Measurements from ENCODE around the gene PLXND1.

Gene PLXND1

DNA sequence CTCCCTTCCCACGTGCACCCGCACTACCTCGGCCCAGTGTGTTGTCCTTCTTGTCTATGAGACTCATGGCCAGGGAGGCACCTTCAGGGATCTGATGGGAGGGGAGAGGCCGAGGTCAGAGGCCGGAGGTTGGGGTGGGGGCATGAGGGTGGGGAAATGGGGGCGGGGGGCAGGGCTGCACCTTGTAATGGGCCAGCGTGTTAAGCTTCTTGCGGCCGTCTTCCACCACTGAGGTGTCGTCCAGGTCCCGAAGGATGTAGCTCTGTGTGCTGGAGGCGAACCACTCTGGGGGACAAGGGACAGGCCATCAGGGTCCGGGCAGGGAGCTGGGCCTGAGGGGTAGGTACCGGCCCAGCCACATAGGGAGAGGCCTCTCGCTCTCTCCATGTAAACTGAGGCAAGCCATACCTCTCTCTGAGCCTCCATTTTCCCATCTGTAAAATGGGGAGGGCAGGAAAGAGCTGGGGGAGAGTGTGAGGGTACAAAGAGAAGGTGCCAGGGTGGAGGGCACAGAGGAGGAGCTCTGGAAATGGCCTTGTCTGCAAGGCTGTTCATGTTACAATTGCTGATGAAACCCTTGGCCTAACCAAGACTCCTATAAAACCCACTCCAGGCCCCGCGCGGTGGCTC lies 44.7 kb downstream of the PLXND1 start:
- DNase-seq, result no peak

DNA sequence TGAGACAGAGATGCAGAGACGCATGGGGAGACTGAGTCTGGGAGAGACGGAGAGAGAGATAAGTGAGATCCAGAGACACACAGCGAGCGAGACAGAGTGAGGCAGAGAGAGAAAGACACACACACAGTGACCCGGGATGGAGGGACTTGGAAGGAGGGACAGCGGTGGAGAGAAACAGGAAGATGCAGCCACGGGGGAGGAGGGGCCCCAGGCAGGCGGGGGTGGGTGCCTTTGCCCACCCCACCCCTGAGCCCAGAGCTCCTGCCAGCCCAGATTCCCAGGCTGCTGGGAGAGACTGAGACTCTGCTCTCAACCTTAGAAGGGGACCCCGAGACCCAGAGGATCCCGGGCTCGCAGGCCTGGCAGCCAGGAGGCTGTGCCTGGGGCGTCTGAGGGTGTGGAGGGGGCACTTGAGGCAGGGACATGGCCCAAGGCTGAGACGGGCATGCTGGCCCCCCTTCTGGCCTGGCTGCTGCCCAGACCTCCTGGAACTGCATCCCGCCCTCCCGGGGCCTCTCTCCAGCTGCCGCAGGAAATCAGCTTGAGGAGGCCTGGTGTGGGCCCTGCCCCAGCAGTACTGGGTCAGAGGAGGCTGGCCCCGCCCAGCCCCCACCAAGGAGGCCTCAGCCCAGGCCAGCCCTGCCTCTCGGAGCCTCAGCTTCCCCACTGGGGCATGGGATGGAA lies 45.4 kb downstream of the PLXND1 start:
- DNase-seq, result no peak

DNA sequence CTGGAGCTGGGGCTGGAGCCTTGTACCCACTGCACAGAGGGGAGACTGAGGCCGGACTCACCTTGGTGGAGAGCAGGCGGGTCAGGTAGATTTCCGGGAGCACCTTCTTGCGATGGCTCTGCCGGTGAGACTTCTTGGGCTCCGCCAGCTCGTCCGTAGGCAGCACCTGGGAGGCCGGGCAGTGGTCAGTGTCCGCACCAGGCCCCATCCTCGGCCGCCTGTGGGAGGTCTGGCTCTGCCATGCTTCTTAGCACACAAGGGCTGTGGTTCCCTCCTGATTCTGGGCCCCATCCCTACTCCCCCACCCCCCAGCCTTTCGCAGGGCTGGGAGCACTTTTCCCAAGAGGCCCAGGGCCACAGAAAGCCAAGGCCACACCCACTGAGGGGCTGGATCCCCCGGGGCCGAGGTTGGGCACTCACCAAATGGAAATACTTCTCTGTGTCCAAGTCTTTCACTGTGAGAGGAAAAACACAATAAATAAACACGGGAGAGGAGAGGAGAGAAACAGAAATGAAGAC lies 46.1 kb downstream of the PLXND1 start:
- no peak for DNase-seq

DNA sequence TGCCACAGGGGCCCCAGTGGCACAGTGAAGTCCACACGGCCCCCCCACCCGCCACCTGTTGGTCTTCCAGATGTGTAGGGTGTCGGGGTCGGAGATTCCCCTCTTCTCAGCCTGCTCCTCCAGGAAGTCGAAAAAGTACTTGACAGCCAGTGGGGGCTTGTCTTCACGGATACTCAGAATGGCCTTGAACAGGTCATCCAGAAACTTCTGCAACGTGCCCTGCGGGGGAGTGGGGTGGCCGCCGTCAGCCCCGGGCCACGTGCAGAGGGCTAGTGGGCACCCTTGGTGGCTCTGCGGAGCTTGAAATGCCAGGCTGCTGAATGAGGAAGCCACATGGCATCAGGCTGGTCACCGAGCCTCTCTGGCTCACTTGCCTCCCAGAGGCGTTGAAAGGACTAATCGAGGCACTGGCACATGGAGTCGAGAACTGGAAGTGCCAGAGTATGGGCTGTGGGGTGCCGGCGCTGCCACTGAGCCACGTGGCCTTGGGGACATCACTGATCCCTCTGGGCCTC lies 46.9 kb downstream of the PLXND1 start:
- no peak for DNase-seq

DNA sequence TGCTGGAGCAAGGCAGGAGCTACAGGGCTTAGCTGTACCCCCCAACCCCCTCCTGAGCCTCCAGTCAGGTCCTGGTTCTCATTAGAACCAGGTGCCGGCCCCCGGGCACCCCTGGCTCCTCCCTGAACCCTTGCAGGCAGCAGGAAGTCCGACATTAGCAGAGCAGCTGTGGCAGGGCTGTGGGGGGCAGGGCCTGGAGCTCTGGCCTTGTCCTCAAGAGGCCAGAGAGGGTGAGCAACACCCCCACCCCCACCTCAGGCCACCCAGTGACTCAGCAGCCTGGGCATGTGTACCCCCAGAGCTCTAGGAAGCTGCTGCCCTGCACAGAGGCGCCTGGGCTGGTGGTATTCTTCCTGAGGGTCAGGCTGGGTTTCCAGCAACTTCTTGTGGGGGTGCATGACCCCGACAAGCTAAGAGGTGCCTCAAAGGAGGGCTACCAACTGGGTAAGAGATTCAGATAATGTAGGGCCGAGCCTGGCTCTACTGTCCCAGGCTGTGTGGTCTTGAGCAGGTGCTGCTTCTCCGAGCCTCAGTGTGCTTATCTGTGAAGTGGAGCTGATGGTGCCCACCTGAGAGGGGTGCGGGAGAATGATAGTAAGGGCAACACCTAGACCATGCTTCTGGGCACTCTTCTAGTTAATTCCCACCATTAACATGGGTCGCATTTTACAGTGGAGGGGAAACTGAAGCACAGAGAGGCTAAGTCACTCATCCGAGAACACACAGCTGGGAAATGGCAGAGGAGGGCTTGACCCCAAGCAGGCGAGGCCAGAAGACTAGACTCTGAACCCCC lies 47.5 kb downstream of the PLXND1 start:
- no peak for DNase-seq

DNA sequence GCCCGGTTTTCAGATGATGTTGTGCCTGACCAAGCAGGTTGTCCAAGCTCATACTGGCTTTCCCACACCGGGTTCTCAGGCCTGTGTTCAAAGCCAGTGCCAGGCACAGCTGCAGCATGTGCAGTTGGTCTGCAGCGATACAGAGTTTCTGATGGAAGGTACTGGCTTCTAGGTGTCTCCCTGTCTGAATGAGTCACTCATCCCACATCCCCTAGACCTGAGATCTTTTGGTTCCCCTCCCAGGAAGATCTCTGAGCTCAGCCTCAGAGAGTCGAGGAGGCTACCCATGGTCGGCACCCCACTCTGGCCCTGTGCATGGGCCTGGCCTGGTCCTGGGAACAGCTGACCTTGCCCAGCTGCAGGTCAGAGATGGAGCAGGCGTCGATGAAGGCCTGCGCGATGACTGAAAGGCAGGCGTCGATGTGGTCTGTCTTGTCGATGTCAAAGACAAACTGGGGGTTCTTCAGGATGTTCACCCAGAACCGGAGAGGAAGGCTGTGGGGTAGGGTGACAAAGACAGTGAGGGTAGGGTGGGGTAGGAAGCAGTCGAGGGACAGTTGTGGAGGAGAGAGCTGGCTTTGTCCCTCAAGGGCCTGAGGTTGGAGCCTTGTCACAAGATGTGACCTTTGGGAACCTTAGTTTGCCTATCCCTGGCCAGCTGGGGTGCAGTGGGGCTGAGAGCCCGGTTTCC lies 48.2 kb downstream of the PLXND1 start:
- no peak for DNase-seq

DNA sequence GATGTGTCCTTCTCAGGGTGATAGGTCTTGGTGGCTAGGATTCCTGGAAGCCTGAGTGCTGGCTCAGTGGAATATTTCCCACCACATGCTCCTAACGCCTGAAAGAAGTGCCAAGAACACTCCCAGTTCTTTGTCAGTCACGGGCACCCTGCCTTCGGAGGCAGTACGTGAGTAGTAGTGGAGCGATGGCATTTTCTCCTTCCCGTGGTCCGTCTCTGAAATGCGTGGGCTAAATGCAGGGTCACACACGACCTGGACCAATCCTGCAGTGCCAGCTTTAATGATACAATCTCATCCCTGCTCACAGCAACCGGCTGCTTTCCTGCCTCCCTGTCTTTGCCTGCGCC lies 49.0 kb downstream of the PLXND1 start:
- no peak for DNase-seq

DNA sequence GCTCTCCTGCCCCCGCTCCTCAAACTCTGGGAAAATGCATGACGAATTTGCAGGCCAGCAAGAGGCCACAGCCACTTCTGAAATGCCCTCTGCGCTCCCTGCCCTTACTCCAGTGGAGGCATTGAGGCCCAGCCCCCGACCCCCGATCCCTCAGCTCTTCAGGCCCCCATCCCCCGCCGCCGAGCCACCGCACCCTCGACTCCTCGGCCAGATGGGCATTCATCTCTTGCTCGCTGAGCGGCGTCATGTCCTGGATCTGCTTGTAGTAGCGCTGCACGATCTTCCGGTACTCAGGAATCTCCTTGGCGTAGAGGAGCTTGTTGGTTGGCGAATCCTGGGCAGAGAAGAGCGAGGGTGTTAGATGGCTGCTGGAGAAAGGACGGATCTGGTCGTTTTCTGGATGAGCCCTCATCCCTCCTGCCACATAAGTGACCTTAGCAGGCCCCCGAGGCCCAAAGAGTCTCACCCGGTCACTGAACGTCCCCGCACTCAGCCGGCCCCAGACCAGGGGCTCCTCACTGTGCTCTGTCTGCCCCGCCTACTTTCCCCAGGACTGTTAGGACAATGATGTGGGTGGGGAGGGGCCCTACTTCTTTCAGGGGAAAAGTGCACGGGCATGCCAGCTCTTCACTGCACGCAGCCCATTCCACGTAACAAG lies 49.5 kb downstream of the PLXND1 start:
- no peak for DNase-seq

DNA sequence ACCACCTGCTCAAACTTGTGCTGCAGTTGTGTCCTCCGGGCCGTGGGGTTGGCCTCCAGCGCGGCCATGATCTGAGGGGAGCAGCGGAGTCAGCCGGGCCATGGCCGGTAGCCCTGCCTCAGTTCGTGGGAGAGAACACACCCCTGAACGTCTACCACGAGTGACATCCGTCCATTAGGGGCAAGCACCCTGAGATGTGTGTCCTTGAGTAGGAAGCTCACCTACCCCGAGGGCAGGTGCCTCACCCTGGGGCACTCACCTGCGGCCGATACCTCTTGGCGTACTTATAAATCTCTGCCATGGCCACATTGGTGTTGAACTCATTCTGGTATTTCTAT lies 50.1 kb downstream of the PLXND1 start:
- DNase-seq, result no peak

DNA sequence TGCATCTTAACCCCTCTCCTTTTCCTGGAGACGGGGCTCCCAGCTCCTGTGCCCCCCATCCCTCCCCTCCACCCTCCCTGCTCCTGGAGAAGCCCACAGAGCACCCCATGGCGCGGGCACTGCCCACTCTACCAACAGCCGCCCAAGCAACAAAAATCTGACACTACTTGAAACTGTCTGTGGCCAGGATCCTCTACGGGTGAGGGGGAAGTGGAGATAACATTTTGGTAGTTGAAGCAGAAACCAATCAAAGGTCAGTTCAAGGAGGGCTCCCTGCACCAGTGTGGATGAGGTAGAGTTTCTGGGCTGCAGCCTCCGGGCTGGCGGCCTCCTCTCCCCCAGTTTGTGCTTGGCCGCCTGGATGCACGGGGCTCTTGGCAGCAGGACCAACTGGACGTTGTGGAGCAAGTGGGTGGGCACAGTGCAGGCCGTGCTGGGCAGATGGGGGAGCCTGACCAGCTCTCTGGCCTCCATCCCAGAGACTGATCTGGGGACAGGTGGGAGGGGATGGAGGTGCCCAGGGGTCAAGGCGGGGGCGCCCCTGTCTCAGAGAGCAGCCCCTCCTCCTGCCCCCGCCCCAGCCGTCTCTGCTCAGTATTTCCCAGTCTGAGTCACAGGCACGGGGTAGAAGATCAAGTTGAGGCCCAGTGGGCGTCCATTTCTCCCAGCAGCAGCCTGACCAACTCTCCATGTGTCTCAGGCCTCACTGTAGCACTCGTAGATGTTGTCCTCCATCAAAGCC lies 50.7 kb downstream of the PLXND1 start:
- no peak for DNase-seq

DNA sequence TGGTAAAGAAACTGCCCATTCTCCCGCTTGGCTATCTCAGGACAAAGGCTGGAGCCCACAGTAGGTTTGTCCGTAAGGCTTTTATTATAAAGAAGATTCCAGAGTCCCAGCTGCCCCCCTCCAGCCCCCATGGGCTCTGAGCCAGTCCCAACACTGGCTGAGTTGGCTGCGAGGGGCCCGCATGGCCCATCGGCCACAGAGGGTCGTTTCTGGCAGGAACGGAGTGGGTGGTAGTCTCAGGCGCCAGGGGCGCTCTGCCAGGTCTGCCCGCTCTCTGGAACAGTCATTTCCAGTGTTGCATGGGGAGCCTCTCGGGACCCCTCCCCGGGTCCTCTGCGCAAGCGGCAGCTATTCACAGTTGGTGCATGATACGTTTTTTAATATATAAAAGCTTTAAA lies 51.3 kb downstream of the PLXND1 start:
- no peak for DNase-seq

DNA sequence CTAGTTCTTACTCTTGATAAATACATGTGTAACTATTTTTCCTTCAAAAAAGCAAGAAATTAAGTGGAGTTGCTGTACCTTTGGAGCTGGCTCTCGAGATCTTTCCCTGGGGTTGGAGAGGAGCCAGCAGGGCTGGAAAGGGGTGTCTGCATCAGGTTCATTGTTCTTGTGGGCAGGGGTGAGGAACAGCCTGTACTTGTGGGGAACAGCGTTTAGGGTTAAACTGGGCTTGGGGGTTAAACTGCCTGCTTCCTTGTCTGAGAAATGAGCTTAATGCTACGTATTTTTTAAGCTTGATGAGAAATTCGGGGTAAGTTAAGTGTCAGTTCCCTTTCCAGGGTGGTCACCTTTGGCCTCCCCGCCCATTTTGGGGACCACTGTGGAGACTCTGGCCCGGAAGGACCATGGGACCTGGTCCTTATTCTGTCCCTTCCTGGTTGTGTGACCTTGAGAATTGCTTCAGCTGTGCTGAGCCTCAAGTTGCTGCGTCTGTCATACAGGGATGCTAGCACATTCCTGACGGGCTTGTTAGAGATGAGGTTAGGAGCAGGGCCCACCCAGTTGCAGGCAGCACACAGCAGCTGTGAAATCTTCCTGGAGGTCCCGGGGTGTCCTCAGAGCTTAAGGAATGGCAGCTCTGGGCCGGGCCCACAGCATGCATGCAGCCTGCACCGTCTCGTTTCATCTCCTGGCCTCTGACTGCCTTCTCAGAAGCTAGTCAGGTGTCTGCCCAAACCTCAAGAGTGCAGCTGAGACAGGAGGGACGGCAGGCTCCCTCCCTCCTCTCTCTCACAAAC lies 51.9 kb downstream of the PLXND1 start:
- no peak for DNase-seq

DNA sequence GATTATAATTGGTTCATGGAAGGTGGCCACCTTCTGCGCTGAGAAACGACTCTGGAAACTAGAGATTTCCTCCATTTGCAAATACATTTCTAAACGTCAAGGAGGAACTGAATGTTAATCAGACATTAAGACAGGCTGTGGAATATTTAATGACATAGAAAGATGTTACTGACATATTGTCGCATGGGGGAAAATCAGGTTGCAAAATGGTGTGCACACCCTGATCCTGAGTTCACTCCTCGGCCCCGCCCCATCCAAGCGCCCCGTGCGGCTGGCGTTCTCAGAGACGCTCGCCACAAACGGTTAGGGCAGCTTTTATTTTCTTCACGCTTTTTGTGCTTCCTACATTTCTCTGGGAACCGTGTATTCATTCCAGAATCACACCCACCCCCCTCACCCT lies 52.8 kb downstream of the PLXND1 start:
- no peak for DNase-seq

DNA sequence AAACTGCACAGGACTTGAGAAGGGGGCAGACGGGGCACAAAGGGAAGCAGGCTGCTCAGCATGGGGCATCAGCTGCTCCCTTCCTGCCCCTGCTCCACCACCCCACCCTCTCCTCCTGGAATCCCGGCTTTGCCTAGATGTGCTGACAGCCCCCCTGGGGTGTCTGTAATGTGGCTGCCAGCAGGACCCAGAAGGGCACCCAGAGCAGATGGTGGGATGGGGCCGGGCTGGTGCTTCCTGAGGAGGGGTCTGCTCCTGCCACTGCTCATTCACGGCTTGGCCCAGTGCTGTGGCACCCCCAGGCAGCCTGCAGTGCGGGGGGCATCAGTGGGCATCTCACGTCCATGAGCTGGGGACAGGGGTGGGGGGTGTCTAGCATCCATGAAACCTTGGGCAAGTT lies 53.3 kb downstream of the PLXND1 start:
- DNase-seq, result no peak

DNA sequence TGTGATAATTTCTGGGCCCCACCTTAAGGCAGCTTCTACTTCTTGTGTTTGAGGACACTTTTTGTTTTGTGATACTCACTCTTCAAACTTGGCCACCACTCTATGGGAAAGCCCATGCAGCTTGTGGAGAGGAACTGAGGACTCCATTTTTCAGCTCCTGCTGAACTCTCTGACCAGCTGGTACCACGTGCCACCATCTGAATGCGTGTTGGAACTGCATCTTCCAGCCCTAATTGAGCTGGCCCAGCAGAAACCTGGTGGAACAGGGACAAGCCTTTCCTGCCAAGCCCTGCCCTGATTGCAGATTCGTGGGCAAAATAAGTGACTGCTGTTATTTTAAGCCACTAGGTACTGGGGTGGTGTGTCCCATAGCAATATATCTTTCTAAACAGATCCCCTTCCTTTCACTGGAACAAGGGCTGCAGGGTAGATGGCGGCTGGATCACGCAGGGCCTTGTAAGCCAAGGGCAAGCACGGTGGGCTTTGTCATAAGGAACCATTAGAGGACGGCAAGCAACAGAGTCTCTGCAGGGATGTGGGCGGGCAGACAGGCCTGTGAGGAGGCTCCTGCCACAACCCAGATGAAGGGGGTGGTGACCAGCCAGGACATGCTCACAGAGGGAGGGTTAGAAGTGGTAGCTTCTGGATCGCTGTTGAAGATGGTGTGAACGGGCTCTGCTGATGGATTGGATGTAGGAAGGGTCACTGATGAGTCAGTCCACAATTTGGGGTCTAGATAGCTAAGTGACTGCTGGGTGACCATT lies 54.0 kb downstream of the PLXND1 start:
- DNase-seq, result no peak

DNA sequence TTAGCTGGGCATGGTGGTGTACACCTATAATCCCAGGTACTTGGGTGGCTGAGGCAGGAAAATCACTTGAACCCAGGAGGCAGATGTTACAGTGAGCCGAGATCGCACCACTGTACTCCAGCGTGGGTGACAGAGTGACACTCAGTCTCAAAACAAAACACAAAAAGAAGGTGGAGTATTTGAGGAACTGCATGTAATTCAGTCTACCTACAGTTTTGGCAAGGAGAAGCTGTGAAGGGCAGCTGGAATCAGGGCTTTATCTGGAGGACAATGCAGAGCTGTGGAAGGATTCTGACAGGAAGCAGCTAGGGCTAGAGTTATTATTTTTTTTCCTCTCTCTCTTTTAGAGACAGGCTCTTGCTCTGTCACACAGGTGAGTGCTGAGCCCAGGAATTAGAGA lies 56.7 kb downstream of the PLXND1 start:
- no peak for DNase-seq

DNA sequence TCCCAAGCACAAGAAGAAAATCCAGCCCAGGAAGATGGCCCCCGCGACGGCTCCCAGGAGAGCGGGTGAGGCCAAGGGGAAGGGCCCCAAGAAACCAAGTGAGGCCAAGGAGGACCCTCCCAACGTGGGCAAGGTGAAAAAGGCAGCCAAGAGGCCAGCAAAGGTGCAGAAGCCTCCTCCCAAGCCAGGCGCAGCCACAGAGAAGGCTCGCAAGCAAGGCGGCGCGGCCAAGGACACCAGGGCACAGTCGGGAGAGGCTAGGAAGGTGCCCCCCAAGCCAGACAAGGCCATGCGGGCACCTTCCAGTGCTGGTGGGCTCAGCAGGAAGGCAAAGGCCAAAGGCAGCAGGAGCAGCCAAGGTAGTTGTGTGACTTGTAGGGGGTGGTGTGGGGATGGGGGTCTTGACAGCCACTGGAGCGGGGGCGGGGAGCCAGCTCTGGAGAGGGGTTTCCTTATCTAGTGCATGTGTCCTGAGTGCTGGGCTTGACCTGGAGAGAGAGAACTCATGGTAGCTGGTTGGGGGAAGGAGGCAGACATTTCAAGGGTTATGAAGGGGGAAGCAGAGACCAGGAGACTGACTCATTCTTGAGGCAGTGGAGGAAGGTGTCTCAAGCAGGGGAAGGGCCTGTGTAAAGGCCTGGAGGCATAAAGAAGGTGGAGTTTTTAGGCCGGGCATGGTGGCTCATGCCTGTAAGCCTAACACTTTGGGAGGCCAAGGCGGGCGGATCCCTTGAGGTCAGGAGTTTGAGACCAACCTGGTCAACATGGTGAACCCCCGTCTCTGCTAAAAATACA lies 57.3 kb downstream of the PLXND1 start:
- DNase-seq, result no peak

DNA sequence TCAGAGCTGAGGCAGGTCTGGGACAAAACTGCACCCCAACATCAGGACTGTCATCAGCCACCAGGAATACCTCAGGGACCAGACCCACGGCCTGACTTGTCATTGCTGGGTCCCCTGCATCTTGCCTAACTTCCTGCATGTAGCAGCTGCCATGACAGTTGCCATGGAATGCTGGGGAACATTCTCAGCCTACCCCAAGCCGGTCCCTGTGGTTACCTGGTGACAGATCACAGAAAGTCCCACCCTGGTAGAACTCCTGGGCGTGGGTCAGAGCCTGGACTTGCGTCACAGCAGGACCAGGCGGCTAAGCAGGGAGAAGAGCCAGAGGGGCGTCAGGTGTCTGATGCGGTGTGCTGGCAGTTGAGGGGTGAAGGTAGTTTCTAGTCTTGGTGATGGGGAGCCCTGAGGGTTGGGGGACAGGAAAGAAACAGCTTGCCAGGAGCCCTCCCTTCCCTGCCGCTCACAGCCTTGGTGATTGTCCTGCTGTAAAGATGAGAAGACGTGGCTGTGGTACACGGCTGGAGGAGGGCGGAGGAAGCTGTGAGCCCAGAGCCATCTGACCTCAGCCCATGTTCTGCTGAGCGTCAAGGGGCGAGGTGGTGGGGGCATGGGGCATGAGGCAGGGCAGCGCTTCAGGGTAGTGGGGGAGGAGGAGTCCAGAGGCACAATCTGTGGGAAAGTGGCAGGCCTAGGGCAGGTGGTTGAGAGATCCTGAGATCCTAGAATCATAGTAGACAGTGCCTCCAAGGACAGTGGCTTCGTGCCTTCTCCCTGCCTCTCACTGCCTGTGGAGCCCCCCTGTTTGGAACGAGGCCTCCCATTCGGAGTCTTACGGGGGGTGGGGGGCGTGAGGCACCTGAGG lies 58.1 kb downstream of the PLXND1 start:
- DNase-seq, result no peak

DNA sequence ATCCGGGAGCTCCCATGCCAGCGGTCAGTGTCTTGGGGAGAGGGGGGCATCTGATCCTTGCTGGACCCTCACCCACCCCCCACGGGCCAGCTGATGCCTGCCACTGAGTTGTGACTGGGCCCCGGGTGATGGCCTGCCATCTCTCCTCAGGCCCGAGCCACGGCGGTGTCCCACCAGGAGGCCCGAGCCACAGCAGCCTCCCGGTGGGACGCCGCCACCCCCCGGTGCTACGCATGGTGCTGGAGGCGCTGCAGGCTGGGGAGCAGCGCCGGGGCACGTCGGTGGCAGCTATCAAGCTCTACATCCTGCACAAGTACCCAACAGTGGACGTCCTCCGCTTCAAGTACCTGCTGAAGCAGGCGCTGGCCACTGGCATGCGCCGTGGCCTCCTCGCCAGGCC lies 59.2 kb downstream of the PLXND1 start:
- no peak for DNase-seq
